OCI-M1 (cell line): ENCODE results near the gene QKI.

Source experiments
- DNase-seq: peaks from one replicate; lab custom pipeline; 2025; lab: John Stamatoyannopoulos, UW

The QKI gene

DNA sequence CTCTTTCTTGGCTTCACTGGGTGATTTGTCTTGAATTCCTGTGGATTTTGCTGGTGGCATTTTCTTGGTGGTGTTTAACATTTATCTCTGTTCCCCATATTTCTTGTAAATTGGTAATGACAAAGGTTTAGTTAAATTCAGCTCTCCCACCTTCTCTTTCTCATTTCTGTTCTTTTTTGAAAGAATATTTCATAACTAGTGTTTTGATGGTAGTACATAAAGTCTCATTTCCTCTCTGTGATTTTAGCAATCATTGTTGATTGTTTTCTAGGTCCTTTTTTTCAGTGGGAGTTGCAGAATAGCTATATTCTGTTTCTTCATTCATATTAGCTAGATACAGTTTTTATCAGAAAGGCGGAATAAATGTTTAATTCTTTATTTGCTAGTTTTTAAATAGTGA lies 73.1 kb downstream of the QKI start:
- no peak for DNase-seq

DNA sequence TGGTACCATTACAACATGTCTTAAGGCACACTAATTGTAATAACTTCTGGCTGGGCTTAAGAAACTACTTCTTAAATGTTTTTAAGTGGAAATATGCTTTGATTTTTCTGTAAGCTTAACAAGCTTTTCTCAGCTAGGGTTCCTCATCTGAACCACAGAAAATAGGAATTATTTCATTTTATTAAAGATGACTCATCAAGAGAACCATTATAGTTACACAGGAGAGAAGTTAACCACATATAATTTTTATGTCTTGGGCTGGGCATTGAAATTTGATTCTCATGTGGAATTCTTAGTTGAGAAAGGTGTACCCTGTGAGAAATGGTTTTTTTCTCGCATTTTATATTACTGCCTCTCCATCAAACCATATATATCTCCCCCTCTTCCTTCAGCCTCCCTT lies 75.1 kb downstream of the QKI start:
- DNase-seq: no peak

DNA sequence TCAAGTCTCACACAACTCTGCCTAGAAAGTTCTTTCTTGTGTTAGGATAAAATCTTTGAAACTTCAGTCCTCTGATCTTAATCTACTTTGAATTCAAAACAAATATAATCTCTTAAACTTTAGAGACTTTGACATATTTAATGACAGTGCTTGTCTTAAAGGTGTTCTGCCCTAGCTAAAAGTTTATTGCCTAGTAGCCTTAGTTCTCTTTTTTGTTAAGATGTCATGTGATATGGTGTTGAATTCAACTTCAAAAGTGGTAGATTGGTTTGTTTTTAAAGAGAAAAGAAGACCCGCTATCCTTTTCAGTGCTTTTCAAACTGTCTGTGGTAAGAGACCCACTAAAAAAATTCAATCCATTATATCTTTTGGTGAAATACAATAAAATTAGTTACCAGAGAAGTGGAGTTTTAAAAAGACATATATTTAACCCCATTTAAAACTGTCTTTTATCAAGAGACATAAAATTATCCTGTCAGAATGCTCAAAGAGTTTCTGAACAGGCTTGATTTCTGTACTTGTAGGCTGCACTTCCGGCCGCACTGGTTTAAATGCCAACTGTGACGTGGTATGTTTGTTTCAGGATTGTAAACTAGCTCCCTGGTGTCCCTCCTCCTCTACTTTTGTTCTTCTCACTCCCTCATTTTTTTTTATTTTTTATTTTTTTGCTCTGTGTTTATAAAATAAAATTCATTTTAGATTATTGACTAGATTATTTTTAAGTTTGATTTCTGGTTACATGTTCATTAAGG lies 76.5 kb downstream of the QKI start:
- DNase-seq: peak; percentile 46

DNA sequence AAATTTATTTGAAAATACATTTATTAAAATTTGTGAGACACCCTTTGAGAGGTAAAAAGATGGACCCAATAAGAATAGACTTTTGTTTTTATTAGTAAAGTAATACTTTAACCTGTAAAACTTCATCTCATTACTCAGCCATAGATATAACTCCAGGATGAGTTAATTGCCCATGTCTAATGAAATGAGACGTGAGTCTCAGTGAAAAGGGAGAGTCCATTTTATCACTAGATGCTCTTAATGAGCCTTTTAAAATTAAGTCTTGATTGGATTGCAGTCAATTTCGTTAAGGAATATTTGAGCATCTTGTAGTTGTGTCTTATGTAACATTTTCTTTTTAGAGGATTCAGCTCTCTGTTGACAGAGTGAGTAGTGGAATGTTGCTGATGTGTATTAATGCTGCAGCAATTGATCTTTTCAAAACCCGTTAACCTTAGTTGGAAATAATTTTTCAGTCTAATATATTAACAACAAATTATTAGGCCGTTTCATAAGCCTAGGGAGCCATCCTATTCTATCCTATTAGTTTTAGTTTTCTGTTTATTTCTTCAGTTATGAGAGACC lies 77.3 kb downstream of the QKI start:
- no peak for DNase-seq

DNA sequence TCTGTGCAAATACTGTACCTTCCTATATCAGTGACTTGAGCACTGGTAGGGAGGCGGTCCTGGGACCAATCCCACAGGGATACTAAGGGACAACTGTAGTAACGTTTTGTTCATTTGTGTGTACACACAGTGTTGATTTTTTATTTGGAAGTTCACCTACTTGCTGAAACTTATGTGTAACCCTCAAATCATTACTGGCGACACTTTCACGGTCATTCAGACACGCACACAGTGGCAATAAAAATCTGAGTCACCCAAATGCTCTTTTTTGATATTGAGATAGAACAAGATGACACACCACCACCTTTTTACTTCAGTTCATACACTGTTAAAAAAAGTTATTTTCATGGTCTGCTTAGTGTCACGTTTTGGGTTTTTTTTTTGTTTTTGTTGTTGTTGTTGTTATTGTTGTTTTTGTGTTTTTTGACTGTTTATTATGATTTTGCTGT lies 79.8 kb downstream of the QKI start:
- DNase-seq: no peak

DNA sequence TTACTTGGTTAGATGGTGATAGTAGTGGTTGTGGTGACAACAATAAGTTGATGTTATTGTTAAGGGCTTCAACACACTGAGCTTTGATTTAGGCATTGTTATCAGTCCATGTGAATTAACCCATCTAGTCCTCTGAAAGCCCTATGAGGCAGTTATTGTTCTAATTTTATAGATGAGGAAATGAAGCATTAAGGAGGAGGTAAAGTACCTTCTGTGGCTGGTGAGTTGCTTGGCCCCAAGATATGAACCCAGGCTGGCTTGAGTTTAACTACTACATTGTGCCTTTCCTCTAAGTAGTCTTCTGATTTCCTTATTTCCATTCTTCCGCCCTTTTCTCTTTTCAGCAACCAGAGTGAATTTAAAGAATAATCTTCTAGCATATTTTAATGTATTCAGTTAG lies 81.7 kb downstream of the QKI start:
- DNase-seq: no peak

DNA sequence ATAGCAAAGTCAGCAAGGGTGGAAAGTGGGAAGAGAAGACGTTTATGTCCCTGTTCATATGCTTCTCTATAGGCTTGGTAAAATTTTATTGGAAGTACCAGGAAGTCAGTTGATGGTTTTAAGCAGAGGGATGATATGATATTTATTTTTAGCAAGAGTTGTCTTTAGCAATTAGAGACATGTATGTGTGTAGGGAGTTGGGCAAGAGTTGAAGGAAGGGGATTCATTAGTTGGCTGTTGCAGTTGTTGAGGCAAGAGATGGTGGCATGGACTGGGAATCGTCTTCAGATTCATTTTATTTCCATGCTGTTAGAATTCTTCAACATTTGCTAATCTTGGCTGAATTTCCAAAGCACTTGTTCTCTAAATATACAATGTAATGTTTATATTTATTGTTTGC lies 85.6 kb downstream of the QKI start:
- no peak for DNase-seq

DNA sequence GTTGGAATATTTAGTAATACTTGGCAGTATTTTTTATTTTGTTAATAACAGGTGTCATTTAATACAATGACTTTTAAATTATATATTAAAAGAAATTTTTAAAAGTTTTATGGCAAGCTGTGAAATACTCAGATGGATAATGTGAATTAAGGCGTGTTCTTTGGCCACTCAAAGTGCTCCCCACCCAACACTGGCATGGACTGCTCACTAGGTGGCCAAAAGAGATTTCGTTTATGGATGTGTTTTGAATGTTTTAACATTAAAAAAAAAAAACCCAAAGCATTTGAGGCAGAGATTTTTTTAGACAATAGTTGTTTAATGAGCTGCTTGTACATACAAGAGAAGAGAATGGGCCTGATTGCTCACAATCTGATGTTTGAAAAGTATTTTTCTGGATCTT lies 86.5 kb downstream of the QKI start:
- no peak for DNase-seq

DNA sequence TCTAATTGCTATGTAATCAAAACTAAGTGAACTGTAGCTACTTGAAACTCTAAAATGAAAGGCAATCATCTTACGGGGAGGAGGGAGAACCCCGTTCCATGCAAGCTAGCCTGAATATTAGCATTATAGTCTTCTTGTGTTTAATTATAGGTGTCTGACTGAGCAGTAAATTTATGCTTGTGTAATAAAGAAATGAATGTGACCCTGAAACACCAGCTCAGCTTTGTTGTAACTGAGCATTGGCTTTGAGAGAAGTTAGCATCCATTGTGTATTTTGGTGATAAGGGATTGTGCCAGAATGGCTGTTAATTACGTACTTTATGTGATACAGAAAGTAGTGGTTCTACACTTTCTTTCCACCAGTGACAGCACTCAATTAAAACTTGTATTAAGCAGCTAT lies 86.9 kb downstream of the QKI start:
- no peak for DNase-seq

DNA sequence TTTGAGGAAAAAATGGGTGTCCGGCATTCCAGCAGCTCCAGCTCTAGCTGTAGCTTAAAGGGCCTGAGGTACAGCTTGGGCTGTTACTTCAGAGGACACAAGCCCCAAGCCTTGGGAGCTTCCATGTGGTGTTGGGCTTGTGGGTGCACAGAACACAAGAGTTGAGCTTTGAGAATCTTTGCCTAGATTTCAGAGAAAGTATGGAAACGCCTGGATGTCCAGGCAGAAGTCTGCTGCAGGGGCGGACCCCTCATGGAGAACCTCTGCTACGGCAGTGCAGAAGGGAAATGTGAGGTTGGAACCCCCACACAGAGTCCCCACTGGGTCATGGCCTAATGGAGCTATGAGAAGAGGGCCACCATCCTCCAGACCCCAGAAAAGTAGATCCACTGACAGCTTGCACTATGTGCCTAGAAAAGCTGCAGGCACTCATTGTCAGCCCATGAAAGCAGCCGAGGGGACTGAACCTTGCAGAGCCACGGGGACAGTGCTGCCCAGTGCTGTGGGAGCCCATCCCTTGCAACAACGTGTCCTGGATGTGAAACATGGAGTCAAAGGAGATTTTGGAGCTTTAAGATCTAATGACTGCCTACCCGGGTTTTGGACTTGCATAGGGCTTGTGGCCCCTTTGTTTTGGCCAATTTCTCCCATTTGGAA lies 90.6 kb downstream of the QKI start:
- DNase-seq: no peak

DNA sequence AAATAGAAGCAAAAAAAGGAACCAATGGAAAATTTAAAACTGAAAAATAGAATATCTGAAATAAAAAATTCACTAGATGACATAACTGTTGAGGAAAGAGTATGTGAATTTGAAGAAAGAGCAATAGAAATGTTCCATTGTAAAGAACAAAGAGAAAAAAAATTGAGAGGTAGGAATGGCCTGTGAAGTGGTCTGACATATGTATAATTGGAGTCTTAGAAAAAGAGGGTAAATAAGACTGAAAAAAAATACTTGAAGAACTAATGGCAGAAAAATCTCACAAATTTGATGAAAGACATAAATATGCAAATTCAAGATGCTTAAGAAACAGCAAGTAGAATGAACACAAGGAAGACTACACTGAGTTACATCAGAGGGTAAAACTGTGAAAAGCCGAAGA lies 93.4 kb downstream of the QKI start:
- peak; percentile 39 for DNase-seq

DNA sequence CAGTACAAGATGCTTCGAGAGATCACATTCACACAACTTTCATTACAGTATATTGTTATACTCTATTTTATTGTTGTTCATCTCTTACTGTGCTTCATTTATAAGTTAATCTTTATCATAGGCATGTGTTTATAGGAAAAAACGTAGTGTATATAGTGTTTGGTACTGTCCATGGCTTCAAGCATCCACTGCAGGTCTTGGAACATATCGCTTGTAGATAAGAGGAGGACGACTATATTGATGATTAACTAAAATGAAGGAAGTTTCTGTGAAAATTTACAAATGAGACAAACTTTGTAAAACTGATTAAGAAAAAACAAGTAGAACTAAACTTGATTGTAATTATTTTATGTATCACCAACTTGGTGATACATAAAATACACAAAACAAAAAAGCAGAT lies 98.5 kb downstream of the QKI start:
- no peak for DNase-seq

DNA sequence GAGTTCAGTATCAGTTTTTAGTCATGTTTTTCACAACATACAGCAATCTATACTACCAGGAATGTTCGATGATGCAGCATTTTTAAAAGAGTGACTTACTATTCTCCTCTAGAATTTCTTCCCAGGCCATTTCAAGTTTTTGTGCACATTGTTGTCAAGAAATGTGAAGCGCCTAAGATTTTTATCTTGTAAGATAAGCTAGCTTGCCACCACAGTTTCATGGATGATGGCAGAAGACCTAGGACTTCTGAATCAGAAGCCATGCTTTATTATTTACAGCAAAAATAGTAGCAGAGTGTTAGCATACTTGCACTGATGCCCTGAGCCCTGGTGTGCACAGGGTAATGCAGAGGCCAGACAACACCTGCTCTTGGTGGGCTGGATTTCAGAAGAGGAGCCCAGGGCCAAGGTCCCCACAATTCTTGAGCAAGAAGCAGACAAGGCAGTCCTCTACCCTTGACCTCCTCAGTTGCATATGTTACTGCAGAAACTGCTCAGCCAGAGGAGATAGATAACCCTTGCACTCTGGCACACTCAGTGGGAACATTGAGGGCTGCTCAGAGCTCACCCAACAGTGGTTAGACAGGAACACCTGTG lies 99.2 kb downstream of the QKI start:
- peak; percentile 58 for DNase-seq

DNA sequence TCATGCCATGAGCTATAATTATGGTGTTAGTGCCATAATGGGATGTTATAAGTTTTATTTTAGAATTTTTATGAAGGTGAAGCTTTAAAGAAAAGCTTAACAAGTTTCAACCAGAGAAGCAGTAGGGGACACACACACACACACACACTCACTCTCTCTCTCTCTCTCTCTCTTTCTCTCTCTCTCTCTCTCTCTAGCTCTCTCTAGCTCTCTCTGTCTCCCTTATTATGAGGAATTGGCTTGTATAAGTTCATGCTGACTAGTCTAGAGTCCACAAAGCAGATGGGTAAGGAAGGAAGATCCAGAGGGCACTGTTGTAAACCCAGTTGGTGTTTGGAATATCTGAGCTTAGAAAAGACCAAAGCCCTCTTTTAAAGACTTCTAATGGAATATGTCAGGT lies 102.4 kb downstream of the QKI start:
- peak; percentile 18 for DNase-seq

DNA sequence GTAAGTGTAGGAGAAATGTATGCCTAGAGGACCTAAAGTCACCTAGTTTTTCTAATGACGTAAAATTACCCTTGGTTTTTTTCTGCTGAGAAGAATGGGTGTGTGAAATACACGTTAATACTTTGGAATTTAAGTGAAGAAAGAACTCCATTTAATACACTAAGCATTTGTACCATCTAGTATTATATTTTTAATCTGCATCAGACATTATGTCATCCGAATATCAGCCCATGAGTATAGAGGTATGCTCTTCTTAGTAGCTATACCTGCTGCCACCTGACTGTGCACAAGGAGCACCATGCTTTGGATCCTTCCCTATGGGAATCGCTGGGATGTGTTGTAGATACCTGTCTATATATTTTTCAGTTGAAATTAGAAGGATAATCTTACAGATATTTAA lies 106.4 kb downstream of the QKI start:
- DNase-seq: no peak

DNA sequence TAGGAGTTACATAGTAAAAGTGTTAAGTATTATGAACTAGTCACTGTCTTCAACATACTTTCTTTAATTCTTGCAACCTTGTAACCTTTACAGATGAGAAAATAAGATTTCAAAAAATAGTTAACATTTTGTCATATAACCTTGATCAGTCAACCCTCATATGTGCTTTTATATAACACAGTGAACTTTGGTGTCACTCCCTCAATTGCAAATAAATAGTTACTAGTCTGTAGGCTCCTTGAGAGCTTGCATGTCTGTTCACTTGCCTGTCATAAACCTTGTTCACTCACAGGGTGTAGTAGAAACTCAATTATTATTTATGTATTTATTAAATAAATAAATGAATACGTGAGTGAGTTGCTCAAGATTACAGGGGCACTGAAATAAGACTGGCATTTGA lies 107.5 kb downstream of the QKI start:
- DNase-seq: no peak

DNA sequence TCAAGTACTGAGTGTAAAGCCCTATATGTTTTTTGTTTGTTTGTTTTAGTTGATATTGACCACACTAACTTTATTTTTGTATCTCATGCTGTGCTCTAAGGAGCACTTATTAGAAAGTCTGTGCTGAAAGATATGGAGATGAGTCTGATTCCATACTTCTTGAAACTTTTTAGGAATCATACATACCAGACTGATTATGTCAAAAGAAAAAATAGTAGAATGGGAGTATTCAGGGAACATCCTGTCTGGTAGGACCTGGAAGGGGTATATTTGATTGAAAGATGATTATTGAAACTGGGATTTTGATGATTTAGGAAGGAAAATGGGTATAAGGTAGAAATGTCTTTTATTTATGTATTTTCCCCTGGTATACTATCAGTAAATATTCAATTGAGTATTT lies 111.4 kb downstream of the QKI start:
- DNase-seq: no peak

DNA sequence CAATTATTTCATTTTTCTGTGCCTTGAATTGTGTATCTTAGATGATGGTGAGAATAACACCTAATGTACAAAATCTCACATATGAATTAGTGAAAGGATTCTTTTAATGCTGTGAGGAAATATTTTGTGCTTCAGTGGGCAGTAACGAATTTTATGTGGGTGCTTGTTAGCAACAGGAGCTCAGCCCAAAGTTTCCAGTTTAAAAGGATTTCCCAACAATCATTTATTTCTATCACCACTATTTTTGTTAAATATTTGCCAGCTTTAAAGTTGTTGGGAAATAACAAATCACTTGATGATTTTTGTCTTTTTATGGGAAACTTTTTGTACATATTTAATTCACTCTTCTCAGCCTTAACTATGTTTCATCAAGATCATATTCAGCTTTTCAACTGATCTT lies 111.8 kb downstream of the QKI start:
- DNase-seq: no peak

DNA sequence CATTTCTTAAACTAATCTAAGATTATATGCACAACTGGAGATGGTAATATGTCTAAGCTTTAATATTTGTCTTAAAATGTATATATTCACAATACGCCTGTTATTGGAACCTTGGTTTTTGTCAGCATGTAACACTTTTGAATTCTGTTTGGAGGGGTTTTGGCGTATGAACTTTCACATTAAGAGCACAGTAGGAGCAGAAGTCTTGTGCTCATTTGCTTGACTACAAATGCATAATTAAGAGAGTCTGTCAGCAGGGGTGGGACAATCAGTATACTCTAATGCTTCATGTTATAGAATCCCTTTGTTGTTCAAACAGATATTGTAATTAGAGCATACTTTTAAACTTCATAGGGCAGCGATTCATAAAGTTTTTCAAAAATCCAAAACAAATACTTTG lies 112.8 kb downstream of the QKI start:
- DNase-seq: no peak

DNA sequence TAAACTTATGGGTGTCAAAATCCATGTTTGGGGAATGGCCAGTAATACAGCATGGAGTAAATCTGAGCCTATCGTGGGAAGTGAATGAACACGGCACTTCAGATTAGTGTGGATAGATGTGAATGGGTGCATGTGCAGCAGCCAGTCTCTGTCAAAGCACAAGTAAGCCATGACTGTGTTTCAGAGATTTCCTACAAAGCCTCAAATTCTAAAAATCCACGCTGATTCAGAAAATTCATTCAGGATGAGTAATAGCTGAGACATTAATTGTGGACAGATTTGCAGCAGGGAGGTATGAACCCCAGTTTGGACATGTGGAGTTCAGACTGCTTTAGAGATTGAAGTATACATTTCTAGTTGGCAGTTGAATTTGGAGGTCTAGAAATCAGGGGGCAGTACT lies 115.1 kb downstream of the QKI start:
- DNase-seq: no peak

DNA sequence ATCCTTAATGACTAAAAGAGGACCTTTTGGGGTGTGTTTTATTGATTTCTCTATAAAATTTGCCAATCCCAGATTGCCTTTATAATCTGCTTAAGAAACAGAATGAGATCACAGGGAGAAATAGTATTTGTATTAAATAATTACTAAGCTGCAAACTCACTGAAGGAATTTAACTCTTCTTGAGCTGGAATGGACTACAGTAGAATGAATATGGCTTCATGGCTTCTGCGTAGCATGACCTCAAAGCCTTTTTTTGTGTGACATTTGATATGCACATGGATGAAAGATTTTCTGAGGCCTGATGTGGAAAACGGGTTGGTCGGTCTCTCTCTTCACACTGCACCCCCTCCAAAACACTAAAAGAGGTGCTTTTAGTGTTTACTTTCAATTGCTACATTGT lies 115.9 kb downstream of the QKI start:
- no peak for DNase-seq

DNA sequence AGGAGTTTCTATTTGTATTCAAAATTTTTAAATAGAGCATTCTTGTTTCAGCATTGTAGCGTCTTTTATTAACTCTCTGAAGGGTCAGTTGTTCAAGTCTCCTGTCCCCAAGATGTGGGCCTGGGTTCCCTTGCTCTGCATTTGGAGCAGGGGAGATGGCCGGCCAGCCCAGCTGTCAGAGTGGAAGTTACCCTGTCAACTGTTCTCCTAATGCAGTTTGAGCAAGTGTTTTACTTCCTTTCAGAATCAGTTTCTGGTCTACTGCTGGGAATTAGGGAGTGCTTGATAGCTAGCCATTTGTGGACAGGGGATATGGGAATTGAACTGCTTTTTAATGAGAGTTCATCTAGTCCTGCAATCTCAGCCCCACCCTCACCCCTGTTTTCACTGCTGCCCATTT lies 116.6 kb downstream of the QKI start:
- no peak for DNase-seq

DNA sequence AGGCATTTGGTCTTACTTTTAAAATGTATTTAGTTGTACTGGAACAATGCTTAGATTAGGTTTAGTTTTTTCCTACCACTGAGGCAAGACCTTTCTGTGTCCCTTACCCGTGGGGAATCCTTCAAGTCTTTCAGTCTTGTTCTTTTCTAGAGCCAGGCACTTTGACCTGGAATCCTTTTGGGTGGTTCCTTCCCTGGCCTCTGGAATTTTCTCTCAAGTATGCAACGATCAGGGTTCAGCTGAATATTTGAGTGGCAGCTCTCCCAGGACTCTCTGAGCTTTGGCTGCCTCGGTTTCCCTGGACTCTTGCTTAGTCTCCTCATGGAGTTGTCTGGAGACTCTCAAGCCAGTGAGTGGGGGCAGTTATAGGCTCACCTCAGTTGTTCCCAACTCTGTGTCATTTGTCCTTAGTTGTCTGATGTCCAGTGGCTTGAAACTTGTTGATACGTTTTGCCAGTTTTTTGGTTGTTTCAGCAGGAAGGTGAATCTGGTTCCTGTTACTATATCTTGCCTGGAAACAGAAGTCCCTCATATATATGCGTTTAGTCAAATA lies 118.1 kb downstream of the QKI start:
- DNase-seq: no peak
